HG03139 (cell line): ENCODE measurements around the gene KRT71.

Source experiments
- ATAC-seq: cut with Tn5 transposase; IDR thresholded peaks from one replicate; pipeline ENCODE4 v1.9.1; 2021; ENCODE audit not compliant: unreplicated experiment

Gene KRT71

GRCh38 chr12:52575948-52576347 lies 23.0 kb upstream of the KRT71 start:
- ATAC-seq: no peak

GRCh38 chr12:52575256-52575655 lies 22.3 kb upstream of the KRT71 start:
- no peak for ATAC-seq

- no peak for ATAC-seq
Measured at GRCh38 chr12:52573743-52574142, 20.8 kb upstream of the KRT71 start, which contains the start of gene KRT74. TSS of gene KRT74 (minus strand) at chr12:52573843. CDS start at chr12:52573777, 66 bp downstream.

- no peak for ATAC-seq
Measured at GRCh38 chr12:52573306-52573705, 20.4 kb upstream of the KRT71 start.

DNA sequence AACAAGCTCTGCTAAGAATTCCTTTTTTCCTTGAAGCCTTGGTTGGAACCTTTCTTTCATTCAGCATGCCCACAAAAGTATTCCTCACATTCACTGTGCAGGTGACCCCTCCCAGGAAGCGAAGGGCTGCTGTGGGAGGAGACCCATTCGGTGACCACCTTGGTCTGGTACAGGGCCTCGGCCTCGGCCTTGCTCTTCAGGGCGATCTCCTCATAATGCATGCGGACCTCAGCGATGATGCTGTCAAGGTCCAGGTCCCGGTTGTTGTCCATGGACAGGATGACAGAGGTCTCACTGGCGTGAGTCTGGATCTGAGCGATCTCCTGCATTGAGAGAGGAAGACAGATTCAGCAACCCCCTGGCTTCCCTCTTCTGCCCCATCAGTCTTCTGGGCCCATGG lies 17.6 kb upstream of the KRT71 start:
- ATAC-seq: no peak

- no peak for ATAC-seq
Measured at GRCh38 chr12:52568111-52568510, 15.2 kb upstream of the KRT71 start.

GRCh38 chr12:52566847-52567291 lies 13.9 kb upstream of the KRT71 start:
- ATAC-seq: no peak

DNA sequence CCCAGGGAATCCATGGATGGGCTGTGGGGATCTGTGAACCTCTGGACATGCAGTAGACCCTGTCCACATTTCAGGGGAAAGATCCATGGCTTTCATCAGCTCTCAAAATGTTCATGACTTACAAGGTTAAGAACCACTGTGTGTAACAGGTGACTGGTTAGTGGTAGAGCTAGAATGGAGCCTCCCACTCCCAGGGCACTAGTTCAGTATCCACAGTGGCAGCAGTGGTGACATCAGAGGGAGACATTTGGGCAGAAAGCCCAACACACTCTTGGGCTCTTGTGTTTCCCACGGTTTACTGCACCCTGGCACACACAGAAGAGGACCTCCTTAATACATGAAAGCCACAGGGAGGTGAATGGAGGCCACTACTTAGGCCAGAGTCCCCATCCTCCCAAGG lies 11.6 kb upstream of the KRT71 start:
- ATAC-seq: no peak

DNA sequence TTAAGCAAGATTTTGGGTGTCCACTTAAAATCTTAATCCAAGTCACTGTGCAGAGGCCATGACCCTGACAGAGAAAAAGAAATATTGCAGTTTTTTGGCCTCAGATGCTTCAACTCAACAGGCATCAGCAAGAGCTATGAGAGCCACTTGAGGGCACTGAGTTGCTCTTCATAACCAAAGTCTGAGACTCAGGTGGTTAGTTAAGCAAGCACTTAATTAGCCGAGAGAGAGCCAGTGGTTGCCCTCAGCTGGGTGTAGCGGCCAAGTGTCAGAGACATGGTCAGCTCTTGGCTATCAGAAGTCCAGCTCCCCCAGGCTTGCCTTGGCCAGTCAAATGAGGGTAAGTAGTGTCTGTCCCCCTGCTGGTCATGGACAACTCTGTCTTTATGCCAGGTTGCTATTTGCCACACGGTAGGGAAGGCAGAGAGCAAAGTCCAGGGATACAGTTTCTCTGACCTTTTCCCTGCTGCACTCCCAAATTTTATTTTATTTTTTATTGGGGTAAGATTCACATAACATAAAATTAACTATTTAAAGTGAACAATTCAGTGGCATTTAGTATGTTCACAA lies 9.0 kb upstream of the KRT71 start:
- no peak for ATAC-seq

GRCh38 chr12:52559979-52560378 lies 7.0 kb upstream of the KRT71 start:
- ATAC-seq: no peak

DNA sequence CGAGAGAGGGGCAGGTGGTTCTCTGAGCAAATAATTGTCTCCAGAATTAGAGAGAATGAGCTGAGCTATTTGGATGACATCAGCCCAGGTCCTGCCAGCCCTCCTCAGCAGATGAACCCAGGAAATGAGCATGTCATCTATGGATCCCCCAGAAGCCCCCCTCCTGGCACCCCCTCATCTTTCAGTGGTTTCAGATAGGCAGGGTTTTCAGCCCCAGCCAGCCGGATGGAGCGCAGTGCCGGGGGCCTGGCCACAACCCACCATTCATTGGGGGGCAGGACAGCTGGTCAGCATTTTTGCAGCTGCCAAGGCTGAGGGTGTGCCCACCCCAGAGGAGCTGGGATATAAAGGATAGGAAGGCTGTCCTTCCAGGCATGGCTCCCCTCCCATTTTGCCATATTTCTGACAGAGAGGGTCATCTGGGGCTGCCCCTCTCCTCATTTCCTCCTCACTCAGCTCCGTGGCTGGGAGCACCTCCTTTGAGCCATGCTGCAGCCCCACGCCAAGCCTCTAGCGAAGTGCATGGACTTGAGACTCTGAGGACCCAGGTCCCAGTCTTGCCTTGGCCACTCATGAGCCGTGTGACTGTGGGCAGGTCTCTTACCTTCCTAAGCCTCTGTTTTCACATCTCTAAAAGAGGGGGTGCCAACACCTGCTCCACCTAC lies 6.0 kb upstream of the KRT71 start:
- no peak for ATAC-seq

GRCh38 chr12:52557476-52557875 lies 4.5 kb upstream of the KRT71 start:
- ATAC-seq: no peak

GRCh38 chr12:52555577-52555976 lies 2.6 kb upstream of the KRT71 start:
- no peak for ATAC-seq

- no peak for ATAC-seq
Measured at GRCh38 chr12:52552055-52552454, 890 bp downstream of the KRT71 start.

DNA sequence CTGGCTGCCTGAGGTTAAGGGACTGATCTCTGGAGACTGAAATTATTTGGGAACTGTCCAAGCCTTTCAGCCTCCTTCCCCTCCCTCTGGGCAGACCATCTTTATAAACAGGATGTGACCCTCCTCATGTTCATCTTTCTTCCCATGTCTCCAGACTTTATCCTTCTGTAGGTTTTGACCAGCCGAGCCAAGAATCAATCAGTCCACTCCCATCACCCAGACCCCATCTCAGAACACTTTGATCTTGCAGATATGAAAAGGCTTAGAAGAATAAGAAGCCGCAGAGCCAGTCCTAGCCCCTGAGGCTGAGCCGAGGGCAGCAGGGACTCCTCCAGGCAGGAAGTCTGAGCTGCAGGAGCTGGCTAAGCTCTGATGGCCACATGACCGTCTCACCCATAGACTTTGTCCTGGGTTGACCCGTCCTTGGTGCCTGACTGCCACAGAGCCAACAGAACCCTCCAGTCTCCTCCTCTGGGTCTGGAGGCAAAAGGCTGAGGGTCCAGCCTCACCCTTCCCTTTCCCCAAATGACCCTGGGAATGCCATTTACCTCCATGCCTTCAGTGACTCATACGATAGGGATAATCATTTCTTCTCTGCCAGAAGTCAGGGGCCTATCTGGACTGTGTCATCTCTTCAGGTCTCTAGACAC lies 1.6 kb downstream of the KRT71 start:
- no peak for ATAC-seq

DNA sequence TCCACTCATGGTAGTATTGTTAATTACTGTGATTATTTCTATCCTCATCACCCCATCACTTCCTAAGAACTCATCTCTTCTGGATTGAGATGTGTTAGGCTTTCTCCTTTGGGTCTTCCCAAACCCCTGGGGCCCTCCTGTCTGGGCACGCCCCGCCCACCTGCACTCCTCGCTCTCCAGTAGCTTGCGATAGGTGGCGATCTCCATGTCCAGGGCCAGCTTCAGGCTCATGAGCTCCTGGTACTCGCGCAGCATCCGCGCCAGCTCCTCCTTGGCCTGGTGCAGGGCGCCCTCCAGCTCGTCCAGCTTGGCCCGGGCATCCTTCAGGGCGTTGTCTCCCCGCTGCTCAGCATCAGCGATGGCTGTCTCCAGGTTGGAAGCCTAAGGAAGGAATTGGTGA lies 6.8 kb downstream of the KRT71 start:
- no peak for ATAC-seq

GRCh38 chr12:52543985-52544883 lies 8.7 kb downstream of the KRT71 start:
- ATAC-seq: no peak

DNA sequence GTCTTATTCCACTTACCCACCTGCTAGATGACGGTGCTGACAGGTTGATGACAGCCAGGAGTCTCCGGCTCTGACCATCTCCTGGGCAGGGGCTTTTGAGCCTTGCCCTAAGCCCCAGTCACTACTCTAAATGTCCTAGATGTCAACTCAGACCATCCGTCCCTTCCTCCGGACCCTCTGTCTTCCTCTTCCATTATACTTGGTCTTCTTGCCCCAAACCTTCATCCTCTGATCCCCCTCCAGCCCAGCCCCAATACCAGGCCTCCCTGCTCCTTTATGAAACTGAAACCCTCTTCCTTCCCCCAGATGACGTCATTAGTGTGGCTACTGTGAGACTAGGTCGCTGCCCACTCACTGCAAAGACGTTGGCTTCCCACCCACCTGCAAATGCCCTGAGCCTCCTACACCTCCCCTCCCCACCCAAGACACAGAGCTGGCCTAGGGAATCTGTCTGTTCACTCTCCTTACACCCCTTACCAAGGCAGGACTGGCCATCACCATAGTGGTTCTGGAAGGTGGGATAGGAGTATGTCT lies 10.1 kb downstream of the KRT71 start:
- ATAC-seq: no peak

DNA sequence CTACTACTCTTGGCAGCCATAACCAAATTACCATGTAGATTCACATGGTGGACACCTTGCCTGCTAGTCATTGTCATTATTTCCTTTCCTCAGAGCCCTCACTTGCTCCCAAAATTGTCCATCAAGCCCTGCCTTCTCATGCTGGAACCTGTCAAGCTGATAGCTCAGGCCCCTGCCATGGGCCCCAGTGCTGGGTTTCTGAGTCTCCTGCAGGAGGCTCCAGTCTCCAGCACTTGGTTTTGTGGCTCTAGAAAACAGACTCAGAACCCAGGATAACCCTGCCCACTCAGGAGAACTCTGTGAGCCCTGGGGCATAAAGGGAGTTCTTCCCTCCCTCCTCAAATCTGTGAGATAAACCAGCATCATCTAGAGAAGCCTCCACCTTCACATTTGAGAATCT lies 10.8 kb downstream of the KRT71 start:
- no peak for ATAC-seq

DNA sequence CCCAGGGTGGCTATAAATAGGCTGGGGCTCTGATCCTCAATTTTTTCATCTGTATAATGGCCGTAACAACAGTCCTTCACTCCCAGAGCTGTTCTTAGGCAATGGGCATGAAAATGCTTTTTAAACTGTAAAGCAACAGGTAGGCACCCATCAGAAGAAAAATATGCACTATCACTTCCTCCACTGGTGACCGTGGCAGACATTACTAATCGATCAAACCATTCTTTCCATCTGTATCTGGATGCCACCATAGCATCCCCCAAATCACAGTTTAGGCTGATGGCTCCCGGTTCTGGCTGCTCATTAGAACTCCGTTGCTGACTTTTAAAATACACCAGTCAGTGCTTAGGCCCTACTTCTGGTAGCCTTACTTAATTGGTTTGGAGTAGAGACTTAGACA lies 11.2 kb downstream of the KRT71 start:
- ATAC-seq: no peak

- ATAC-seq: no peak
Measured at GRCh38 chr12:52540531-52540930, 12.4 kb downstream of the KRT71 start.
